ENCODE measurements around the gene BUD13. TPM values are rescaled to one million over a fixed set of nuclear protein-coding genes. Genes with fewer than 3 reads are reported as not detected.
A peak's percentile ranks its signal among the peaks of the same experiment; 100 is the strongest.

BUD13 gene
- total RNA-seq, 2 donors from 2014 or later, result 29.3 to 42.9 TPM

DNA sequence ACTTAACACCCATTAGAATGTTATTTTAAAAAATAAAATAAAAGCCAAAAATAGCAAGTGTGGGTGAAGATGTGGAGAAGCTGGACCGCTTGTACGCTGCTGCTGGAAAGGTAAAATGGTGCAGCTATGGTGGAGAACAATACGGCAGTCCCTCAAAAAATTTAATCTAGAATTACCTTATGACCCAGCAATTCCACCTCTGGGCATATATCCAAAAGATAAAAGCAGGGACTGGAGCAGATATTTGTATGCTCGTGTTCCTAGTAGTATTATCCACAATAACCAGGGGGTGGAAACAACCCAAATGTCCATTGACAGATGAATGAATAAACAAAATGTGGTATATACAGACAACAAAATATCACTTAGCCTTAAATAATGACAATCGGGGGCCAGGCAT lies 25.0 kb upstream of the BUD13 start:
- ATAC-seq (no peak), DNase-seq (ENCODE audit: low spot score in 2 of 2) (no peak)
- no peaks in the 10 kb centered on the region for H3K9me3 Mint-ChIP-seq
- no peaks in the 10 kb centered on the region for H3K36me3 Mint-ChIP-seq
- no peak overlapping the region for H3K27ac Mint-ChIP-seq

DNA sequence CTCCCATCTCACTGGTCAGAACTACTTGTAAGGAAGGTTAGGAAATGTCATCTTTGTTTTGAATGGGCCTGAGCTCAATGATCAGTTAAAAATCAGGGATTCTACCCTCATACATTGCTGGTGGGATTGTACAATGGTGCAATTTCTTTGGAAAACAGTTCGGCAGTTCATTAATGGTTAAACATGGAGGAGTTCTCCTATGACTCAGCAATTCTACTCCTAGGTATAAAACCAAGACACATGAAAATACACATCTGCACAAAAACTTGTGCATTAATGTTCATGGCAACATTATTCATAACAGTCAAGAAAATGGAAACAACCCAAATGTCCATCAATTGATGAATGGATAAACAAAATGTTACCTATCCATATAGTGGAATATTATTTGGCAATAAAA lies 23.8 kb upstream of the BUD13 start:
- ATAC-seq, result no peak
- no peaks in the 10 kb centered on the region for H3K36me3 Mint-ChIP-seq
- peak overlapping the region in 1 of 2 donors; percentile 21 for H3K27ac Mint-ChIP-seq
- no peak for DNase-seq (ENCODE audit: low spot score in 2 of 2)
- no peaks in the 10 kb centered on the region for H3K9me3 Mint-ChIP-seq

GRCh38 chr11:116794851-116795250 lies 22.1 kb upstream of the BUD13 start:
- Mint-ChIP-seq H3K9me3 (no peaks in the 10 kb centered on the region), H3K27ac (no peak overlapping the region), H3K36me3 (no peaks in the 10 kb centered on the region)
- ATAC-seq, result no peak
- no peak for DNase-seq (ENCODE audit: low spot score in 2 of 2)

GRCh38 chr11:116793772-116794097 lies 20.9 kb upstream of the BUD13 start:
- ATAC-seq (no peak), DNase-seq (ENCODE audit: low spot score in 2 of 2) (no peak)
- H3K27ac Mint-ChIP-seq, result no peak overlapping the region
- no peaks in the 10 kb centered on the region for H3K36me3 Mint-ChIP-seq
- H3K9me3 Mint-ChIP-seq, result no peaks in the 10 kb centered on the region

- DNase-seq (ENCODE audit: low spot score in 2 of 2), result no peak
- no peaks in the 10 kb centered on the region for H3K9me3 Mint-ChIP-seq
Measured at GRCh38 chr11:116792869-116793771, 20.3 kb upstream of the BUD13 start.

GRCh38 chr11:116792144-116792868 lies 19.5 kb upstream of the BUD13 start:
- peaks cover 1 to 7% of the 10 kb centered on the region in 2 donors for H3K36me3 Mint-ChIP-seq
- H3K27ac Mint-ChIP-seq, result no peak overlapping the region
- H3K9me3 Mint-ChIP-seq, result no peaks in the 10 kb centered on the region
- DNase-seq (ENCODE audit: low spot score in 2 of 2) (no peak), ATAC-seq (no peak)

More at GRCh38 chr11:116792869-116793771, 20.3 kb upstream of the BUD13 start:
- H3K36me3 Mint-ChIP-seq, result peaks cover 0 to 2% of the 10 kb centered on the region in 2 donors
- no peak overlapping the region for H3K27ac Mint-ChIP-seq
- no peak for ATAC-seq

- no peak within 1 kb of the TSS for H3K27ac Mint-ChIP-seq
- DNase-seq (ENCODE audit: low spot score in 2 of 2) (no peak), ATAC-seq (no peak)
- H3K9me3 Mint-ChIP-seq, result no peaks in the 10 kb centered on the region
- peaks cover 7 to 12% of the 10 kb centered on the region in 2 donors for H3K36me3 Mint-ChIP-seq
Measured at GRCh38 chr11:116791813-116792143, 19.0 kb upstream of the BUD13 start, which contains the start of gene APOA5. Gene APOA5, minus strand, starts transcription at chr11:116791879. Its CDS starts 19 bp downstream, at chr11:116791860.

- Mint-ChIP-seq H3K9me3 (no peaks in the 10 kb centered on the region), H3K27ac (no peak overlapping the region), H3K36me3 (peaks cover 7 to 17% of the 10 kb centered on the region in 2 donors)
- ATAC-seq, result peak; percentile 56 to 75
- DNase-seq (ENCODE audit: low spot score in 2 of 2), result peak; percentile 73 to 86
Measured at GRCh38 chr11:116791002-116791812, 18.4 kb upstream of the BUD13 start.

DNA sequence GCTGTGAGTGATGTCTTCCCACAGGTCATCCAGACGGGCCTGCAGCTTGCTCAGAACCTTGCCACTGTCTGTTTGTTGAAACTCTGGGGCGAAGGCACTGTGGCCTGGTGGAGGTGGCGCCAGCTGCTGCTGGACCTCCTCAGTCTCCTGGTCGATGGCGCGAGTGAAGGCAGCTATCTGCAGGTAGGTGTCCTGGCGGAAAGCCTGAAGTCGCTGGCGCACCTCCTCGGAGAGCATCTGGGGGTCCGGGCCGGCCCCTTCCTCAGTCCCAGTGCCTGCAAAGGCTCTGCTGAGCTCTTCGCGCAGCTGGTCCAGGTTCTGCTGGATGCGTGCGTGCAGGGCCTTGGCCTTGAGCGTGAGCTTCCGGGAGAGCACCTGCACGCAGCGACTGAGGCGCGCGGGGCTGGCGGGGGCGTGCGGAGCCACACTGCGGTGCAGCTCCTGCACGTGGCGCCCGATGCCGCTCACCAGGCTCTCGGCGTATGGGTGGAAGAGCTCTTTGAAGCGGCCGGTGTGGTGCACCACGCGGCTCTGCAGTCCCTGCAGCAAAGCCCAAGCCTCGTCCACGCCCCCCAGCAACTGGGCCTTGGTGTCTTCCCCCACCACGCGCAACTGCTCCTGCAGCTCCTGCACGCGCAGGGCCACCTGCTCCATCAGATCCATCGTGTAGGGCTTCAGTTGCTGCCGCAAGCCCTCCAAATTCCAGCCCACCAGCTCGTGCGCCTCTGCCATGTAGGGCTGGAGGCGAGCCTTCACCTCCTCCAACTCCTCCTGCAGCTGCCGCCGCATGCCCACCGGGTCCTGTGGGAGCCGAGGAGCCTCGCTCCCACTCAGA lies 17.6 kb upstream of the BUD13 start:
- no peak for DNase-seq (ENCODE audit: low spot score in 2 of 2)
- Mint-ChIP-seq H3K9me3 (no peaks in the 10 kb centered on the region), H3K36me3 (peaks cover 8 to 20% of the 10 kb centered on the region in 2 donors), H3K27ac (no peak overlapping the region)
- ATAC-seq, result no peak

- H3K36me3 Mint-ChIP-seq, result peaks cover 22 to 34% of the 10 kb centered on the region in 2 donors
Measured at GRCh38 chr11:116788975-116789374, 16.2 kb upstream of the BUD13 start.

DNA sequence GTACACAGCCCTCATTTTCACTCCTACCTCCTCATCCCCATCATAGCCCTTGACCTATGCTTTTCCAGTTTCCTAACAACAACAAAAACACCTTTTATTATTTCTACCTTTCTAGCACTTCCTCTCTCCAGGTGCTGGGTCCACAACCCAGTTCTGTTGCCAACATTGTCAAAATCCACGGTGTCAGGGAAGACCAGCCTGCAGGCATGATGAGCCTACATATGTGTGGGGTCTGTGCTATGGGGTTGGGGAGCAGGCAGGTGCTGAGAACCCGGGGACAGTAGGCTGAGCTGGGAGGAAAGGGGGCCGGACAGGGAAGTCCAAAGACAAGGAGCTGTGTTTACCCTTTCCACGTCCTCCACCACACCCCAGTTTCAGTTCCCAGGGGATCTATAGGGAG lies 15.7 kb upstream of the BUD13 start:
- DNase-seq (ENCODE audit: low spot score in 2 of 2) (no peak), ATAC-seq (no peak)
- peak overlapping the region; percentile 95 to 96 for H3K27ac Mint-ChIP-seq
- H3K9me3 Mint-ChIP-seq, result no peaks in the 10 kb centered on the region
- peaks cover 24 to 34% of the 10 kb centered on the region in 2 donors for H3K36me3 Mint-ChIP-seq

More at GRCh38 chr11:116788975-116789374, 16.2 kb upstream of the BUD13 start:
- H3K27ac Mint-ChIP-seq, result peak overlapping the region in 1 of 2 donors; percentile 95
- ATAC-seq (no peak), DNase-seq (ENCODE audit: low spot score in 2 of 2) (no peak)
- H3K9me3 Mint-ChIP-seq, result no peaks in the 10 kb centered on the region

DNA sequence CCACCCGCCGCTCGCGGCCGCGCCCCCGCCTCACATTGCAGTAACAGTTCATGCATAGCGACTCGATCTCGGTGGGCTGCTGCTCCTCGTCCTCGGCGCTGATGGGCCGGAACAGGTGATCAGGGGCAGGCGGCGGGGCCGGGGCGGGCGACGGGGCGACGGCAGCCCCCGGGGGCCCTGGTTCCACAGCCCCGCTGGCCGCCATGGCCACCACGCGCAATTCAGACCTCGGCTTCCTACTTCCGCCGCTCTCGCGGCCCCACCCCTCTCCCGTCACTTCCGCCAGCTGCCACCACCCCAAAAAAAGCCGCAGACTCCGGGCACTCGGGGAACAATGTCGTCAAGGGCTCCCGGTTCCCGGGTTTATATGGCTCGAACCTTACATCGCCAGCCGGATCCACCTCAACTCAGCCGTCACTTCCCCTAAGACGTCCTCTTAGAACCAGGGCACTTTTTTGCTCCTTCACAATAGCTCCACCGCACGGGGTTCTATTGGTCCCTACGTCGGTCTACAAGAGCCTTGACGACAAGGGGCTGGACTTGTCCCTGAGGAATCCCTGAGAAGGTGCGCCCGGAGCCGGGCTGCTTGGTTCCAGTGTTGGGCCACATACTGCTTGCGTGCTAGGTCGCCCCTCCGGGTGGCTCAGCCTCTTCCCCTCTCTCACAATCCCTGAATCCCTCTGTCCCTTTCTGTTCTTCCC lies 15.1 kb upstream of the BUD13 start, which contains the start of gene ZPR1:
Gene ZPR1 (minus strand): TSS at position 238 of the 701 bp plus-strand sequence. CDS start 33 bp downstream, at position 205.
- no peaks in the 10 kb centered on the region for H3K9me3 Mint-ChIP-seq
- peak within 1 kb of the TSS; percentile 95 to 96 for H3K27ac Mint-ChIP-seq
- H3K36me3 Mint-ChIP-seq, result peaks cover 30 to 40% of the 10 kb centered on the region in 2 donors
- DNase-seq (ENCODE audit: low spot score in 2 of 2) (peak; percentile 77 to 87), ATAC-seq (peak; percentile 88 to 91)

DNA sequence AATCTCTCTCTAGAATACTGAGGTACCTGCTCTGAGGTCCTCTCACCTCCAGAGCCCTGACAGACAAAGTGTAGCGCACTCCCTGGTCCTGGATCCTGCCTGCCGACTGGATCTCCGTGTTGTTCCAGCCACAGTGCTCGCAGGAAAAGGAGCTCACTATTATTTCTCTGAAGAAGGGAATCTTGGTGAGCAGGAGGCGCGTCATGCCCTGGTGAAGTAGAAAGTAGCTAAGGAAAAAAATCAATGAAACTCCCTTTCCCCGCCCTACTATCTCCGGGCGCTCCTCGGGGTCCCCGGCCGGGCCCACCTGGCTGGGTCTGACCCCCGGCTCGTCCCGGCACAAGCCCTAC lies 14.6 kb upstream of the BUD13 start:
- Mint-ChIP-seq H3K36me3 (peaks cover 35 to 43% of the 10 kb centered on the region in 2 donors), H3K27ac (peak overlapping the region; percentile 44 to 95), H3K9me3 (no peaks in the 10 kb centered on the region)
- no peak for DNase-seq (ENCODE audit: low spot score in 2 of 2)
- no peak for ATAC-seq

- ATAC-seq (no peak), DNase-seq (ENCODE audit: low spot score in 2 of 2) (no peak)
- Mint-ChIP-seq H3K9me3 (no peaks in the 10 kb centered on the region), H3K27ac (peak overlapping the region; percentile 73 to 95), H3K36me3 (peaks cover 40 to 47% of the 10 kb centered on the region in 2 donors)
Measured at GRCh38 chr11:116786966-116787365, 14.2 kb upstream of the BUD13 start.

DNA sequence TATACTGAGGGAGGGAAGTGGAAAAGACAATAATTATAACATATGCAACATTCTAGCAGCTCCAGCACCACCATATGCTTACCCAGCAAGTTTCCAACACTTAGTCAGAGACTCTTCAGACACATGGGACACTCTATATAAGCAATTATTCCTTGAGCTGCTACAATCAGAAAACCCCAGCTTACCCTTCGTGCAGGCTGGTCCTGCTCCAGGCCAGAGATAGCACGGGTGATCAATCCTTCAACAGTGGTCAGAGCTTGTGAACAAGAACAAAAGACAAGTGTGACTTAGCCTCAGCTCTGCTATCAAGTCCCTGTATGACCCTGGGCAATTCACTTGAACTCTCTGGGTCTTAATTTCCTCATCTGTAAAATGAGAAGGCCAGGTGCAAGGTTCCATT lies 13.5 kb upstream of the BUD13 start:
- ATAC-seq (no peak), DNase-seq (ENCODE audit: low spot score in 2 of 2) (no peak)
- Mint-ChIP-seq H3K27ac (peak overlapping the region in 1 of 2 donors; percentile 95), H3K36me3 (peaks cover 44 to 51% of the 10 kb centered on the region in 2 donors), H3K9me3 (no peaks in the 10 kb centered on the region)

All from activated naive CD4-positive, alpha-beta T cell treated with anti-CD3 and anti-CD28 coated beads, Interleukin-2, amount 50 U/mL, for 72 hours (primary cell).